Adrenal gland (tissue), 12 donors: ENCODE data around the gene TRIM24. TPM values are rescaled to one million over a fixed set of nuclear protein-coding genes. Genes with fewer than 3 reads are reported as not detected.
A peak's percentile ranks its signal among the peaks of the same experiment; 100 is the strongest.

Experiments
- DNase-seq, 7 donors: peaks; one replicate each; pipeline ENCODE4 v3.0.0-alpha.2; 2019 to 2020
- H3K27ac ChIP-seq, 5 donors: fragments of 200-600 bp; sonication (generic) in 4 of 5; 1 replicate in 3 of 5; 2 replicates in 2 of 5; pipeline versions ENCODE4 v1.5.1 to v1.8.0; 2016 to 2020; ENCODE audit warnings: mild to moderate bottlenecking in 1 of 5
- H3K27me3 ChIP-seq: fragments of 200-600 bp; 2 replicates; pipeline ENCODE4 v1.8.0; 2021
- H3K36me3 ChIP-seq, 2 donors: fragments of 200-600 bp; replicated peaks in 1 of 2; 1 replicate in 1 of 2; 2 replicates in 1 of 2; pipeline versions ENCODE4 v1.5.1 to v1.8.0; 2018 to 2022
- H3K4me1 ChIP-seq, 2 donors: fragments of 200-600 bp; replicated peaks in 1 of 2; 1 replicate in 1 of 2; 2 replicates in 1 of 2; pipeline versions ENCODE4 v1.5.1 to v1.8.0; 2018 to 2021
- H3K4me3 ChIP-seq, 4 donors: fragments of 200-600 bp; sonication (generic) in 3 of 4; one replicate each; pipeline ENCODE4 v1.5.1; 2016 to 2018
- H3K9me3 ChIP-seq, 3 donors: fragments of 200-600 bp; sonication (generic) in 1 of 3; replicated peaks in 1 of 3; 1 replicate in 2 of 3; 2 replicates in 1 of 3; pipeline versions ENCODE4 v1.5.1 to v1.8.0; 2016 to 2021
- POLR2A ChIP-seq, 2 donors: fragments of 450-650 bp; IDR thresholded peaks; one replicate each; pipeline ENCODE4 v1.6.1; 2017; ENCODE audit warnings: antibody characterized with exemption in 2 of 2, mild to moderate bottlenecking in 2 of 2, moderate library complexity in 1 of 2
- WGBS, 4 donors: extraction: QIAGEN DNeasy Blood & Tissue Kit in 2 of 4; methylation state at CpG; one replicate each; pipeline versions ENCODE4 v1.1.5 to v1.1.7; 2013 to 2017; 5-methylcytosine and 5-hydroxymethylcytosine counted together
- intact Hi-C, 2 donors: fragments of 100-400 bp; cut with DNase I; formaldehyde crosslinking; loops; one replicate each; pipeline versions ENCODE4 v1.14.1 to v1.15.0; 2022 to 2023
- polyA plus RNA-seq, 3 donors: library from polyadenylated mRNA; stranded (reverse); fragments of 200-250 nt in 2 of 3; fragments of 350-450 nt in 1 of 3; fragmentation: Illumina TruSeq in 1 of 3; extraction: RNeasy Lipid Tissue Mini Kit (QIAGEN cat#74804) in 1 of 3; gene quantifications; one replicate each; pipeline ENCODE4 v1.2.3, GENCODE V29; 2013 to 2014
- total RNA-seq, 9 donors: library from RNA; depleted of rRNA in 4 of 9; stranded (reverse); fragments of >200 nt in 4 of 9; fragments of 120-200 nt in 1 of 9; fragmentation: NEBNext Ultra II Directional in 1 of 9; extraction: Animal tissue kit (Norgen Biotek cat#: 25700) in 1 of 9; gene quantifications; one replicate each; pipeline versions ENCODE4 v1.1.0 to v1.2.4, GENCODE V29; 2013 to 2023
- TF ChIP-seq, protein P1 (sequence below), 6 experiments: fragments of 450-650 bp in 4 of 6; fragments of 200-600 bp in 2 of 6; sonication (generic) in 1 of 6; IDR thresholded peaks; 1 replicate in 5 of 6; 2 replicates in 1 of 6; pipeline versions ENCODE4 v1.5.1 to v1.8.0; 2016 to 2021; ENCODE audit warnings: antibody characterized with exemption in 6 of 6, mild to moderate bottlenecking in 2 of 6, moderate library complexity in 1 of 6
- donor health status: healthy with polysubstance abuse.
- donor health status: Bipolar disorder and iron deficiency.
- donor health status: DM: yes; HTN: yes; CAD: no.
- donor health status: DM: no; HTN: no; CAD: no.
- donor health status: DM: no; HTN: no; CAD: no.
- donor health status: DM: yes; HTN: yes; CAD: no.

The TRIM24 gene
- total and polyA plus RNA-seq, 12 donors: 22.7 to 103 (median 59.4) TPM

DNA sequence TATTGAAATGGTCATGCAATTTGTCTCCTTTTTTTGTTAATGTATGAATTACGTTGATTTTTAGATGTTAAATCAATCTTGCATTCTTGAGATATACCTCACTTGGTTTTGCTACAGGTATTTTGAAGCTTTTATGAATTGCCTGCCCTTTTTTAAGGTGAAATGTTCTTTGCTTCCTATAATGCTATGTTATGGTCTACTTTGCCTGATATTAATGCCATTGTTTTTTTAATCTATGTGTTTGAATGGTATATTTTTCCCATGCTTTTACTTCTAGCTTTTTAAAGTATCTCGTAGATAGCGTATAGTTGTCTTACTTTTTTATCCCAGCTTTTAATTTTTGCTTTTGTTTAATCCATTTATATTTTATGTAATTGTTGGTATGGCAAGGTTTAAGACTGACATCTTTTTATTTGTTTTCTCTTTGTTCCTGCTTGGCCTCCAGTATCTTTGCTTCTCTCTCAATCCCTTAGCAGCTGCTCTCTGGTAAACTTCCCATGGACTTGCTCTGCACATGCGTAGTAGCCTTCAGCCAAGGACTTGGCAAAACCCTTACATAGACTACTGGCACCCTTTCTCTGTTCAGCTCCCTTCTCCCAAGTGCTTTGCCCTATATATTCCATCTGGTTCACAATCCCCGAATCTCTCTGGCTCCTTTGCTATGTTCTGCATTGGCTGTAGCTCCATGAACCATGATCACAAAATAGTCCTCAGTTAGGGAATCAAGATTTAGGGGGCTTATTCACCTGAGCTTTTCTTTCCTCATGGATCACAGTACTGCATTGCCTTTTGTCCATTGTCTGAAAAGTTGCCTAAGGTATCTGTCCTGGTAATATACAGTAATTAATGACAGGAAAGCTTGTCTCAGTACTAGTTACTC lies 8.4 kb downstream of the TRIM24 start:
- intact Hi-C loops: loop anchor here in 1 of 2 donors (10.0 kb wide), 1 partner anchor 266 kb away; no protein-coding TSS in a partner anchor
- peak overlapping the region in 1 of 5 donors; percentile 6 for H3K27ac ChIP-seq
- TF ChIP-seq, protein P1, sequence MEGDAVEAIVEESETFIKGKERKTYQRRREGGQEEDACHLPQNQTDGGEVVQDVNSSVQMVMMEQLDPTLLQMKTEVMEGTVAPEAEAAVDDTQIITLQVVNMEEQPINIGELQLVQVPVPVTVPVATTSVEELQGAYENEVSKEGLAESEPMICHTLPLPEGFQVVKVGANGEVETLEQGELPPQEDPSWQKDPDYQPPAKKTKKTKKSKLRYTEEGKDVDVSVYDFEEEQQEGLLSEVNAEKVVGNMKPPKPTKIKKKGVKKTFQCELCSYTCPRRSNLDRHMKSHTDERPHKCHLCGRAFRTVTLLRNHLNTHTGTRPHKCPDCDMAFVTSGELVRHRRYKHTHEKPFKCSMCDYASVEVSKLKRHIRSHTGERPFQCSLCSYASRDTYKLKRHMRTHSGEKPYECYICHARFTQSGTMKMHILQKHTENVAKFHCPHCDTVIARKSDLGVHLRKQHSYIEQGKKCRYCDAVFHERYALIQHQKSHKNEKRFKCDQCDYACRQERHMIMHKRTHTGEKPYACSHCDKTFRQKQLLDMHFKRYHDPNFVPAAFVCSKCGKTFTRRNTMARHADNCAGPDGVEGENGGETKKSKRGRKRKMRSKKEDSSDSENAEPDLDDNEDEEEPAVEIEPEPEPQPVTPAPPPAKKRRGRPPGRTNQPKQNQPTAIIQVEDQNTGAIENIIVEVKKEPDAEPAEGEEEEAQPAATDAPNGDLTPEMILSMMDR (IDR thresholded peaks at IDR 0.05): no peak
- no peak for TF ChIP-seq POLR2A (IDR thresholded peaks at IDR 0.05)
- H3K36me3 ChIP-seq: no peaks in the 10 kb centered on the region
- H3K4me1 ChIP-seq: peaks cover 43 to 66% of the 10 kb centered on the region in 2 donors
- 66 to 74% (median 74%) methylated on average over 5 of the region's 5 CpGs for WGBS, 4 donors
- no peaks in the 10 kb centered on the region for H3K27me3 ChIP-seq
- DNase-seq: peak; percentile 38 to 70 (median 58)
- no peak overlapping the region for H3K4me3 ChIP-seq
- no peaks in the 10 kb centered on the region for H3K9me3 ChIP-seq

DNA sequence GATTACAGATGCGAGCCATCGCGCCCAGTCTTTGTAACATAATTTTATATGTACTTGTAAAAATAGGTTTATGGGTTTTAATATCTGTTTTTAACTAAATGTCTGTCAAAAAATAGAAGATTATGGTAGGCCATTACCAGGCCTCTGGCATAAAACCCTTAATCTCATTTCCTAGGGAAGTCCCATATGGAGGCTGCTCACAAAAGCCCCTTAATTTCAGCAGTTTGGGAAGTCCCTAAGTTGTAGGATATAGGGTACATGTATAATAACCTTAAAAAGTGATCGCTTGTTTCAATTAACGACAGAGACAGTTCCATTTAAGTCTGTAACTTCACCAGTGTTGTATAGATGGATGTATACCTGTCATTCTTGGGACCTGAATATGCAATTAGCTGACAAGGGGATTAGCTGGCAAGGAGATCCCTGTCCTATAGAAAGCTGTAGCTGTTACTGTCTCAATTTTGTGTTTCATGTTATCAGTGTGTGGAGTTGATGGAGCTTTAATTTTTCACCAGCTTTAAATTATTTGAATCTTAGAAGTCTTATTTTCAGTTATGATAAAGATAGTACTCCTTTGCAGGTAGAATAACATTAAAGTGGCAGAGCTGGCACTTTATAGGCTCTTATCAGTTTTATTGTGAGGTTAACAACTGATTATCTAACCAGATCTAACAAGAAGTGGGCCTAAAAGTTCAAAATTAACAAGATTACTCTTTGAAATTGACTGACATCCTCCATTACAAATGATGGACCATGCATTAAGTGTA lies 10.5 kb downstream of the TRIM24 start:
- H3K4me1 ChIP-seq: peaks cover 33 to 65% of the 10 kb centered on the region in 2 donors
- H3K9me3 ChIP-seq: no peaks in the 10 kb centered on the region
- 87 to 100% (median 95%) methylated on average over 5 of the region's 5 CpGs for WGBS, 4 donors
- no peak overlapping the region for H3K27ac ChIP-seq
- no peak for DNase-seq
- H3K4me3 ChIP-seq: no peak overlapping the region
- no peaks in the 10 kb centered on the region for H3K36me3 ChIP-seq
- no peak for TF ChIP-seq POLR2A (IDR thresholded peaks at IDR 0.05)
- TF ChIP-seq, protein P1 (IDR thresholded peaks at IDR 0.05): no peak
- intact Hi-C loops: no loop called here
- no peaks in the 10 kb centered on the region for H3K27me3 ChIP-seq

DNA sequence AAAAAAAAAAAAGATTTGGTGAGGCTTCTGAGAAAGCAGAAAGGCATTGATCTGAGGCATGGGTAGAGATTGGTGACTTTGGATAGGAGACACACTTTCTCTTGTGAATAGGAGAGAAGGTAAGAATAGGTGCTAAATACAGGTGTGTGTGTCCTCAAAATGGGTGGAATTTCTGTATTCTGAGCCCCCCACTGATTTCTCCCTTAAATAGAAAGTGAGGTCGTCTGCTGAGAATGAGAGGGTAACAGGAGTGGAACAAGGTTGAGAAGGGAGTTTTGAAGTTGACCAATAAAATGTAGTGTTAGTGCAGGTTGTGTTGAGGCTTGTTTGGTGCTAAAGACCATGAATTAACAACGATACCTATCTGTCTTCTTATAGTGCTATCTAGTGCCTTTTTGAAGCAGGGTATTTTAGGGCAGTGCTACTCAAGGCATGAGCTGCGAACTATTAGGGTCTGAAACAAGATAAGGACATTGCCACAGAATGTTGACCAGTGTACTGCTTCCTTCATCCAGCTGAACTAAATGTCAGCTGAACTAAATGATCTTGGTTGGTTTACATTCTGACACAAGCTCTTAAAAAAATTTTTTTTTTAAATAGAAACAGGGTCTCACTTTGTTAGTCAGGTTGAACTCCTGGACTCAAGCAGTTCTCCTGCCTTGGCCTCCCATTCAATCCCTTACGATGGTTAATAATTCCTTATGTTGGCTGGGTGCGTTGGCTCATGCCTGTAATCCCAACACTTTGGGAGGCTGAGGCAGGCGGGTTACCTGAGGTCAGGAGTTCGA lies 12.4 kb downstream of the TRIM24 start:
- Histone ChIP-seq H3K4me3 (no peak overlapping the region), H3K27me3 (no peaks in the 10 kb centered on the region), H3K36me3 (no peaks in the 10 kb centered on the region), H3K4me1 (peaks cover 30 to 64% of the 10 kb centered on the region in 2 donors), H3K9me3 (no peaks in the 10 kb centered on the region), H3K27ac (no peak overlapping the region)
- TF ChIP-seq POLR2A (IDR thresholded peaks at IDR 0.05): no peak
- TF ChIP-seq, protein P1 (IDR thresholded peaks at IDR 0.05): no peak
- intact Hi-C loops: no loop called here
- DNase-seq: no peak
- 90 to 98% (median 94%) methylated on average over 7 of the region's 7 CpGs for WGBS, 4 donors
